ENCODE measurements around the gene PTPRD. TPM values are rescaled to one million over a fixed set of nuclear protein-coding genes. Genes with fewer than 3 reads are reported as not detected.

PTPRD gene
- total and polyA plus RNA-seq, 2 donors (not counting 1 experiment from before 2014, with no cell fraction given), result not detected

GRCh38 chr9:9122230-9122875 lies 1490.4 kb downstream of the PTPRD start:
- no peak overlapping the region for H2AFZ ChIP-seq (ENCODE audit: insufficient read depth, low read depth, low read length, poor library complexity, severe bottlenecking)
- WGBS (ENCODE audit: insufficient coverage), result 80% methylated on average over 1 of the region's 3 CpGs
- no peaks in the 10 kb centered on the region for H3K36me3 ChIP-seq (replicated peaks in 1 of 2; ENCODE audit: control extremely low read depth in 1 of 2, control insufficient read depth in 1 of 2, extremely low read depth in 1 of 2, insufficient read depth in 2 of 2, low read length in 1 of 2)
- no peak overlapping the region for H3K4me2 ChIP-seq (replicated peaks; ENCODE audit: low read depth, low read length, poor library complexity, severe bottlenecking)
- H3K27ac ChIP-seq (ENCODE audit: low read length in 2 of 2), result no peak overlapping the region
- H3K9ac ChIP-seq (ENCODE audit: low read length), result no peak overlapping the region
- DNase-seq (no peak), ATAC-seq (ENCODE audit: low read depth) (no peak)
- CTCF ChIA-PET, result no interaction called here
- no peak overlapping the region for H3K4me3 Mint-ChIP-seq
- no peaks in the 10 kb centered on the region for H3K27me3 ChIP-seq (replicated peaks in 1 of 4; ENCODE audit: control extremely low read depth in 1 of 4, control insufficient read depth in 3 of 4, insufficient read depth in 4 of 4, low read length in 3 of 4)
- no peaks in the 10 kb centered on the region for H4K20me1 ChIP-seq (ENCODE audit: control insufficient read depth, insufficient read depth, low read length, poor library complexity, severe bottlenecking)
- H3K79me2 ChIP-seq (ENCODE audit: control insufficient read depth, insufficient read depth, low read length), result no peaks in the 10 kb centered on the region
- no peaks in the 10 kb centered on the region for H3K4me1 ChIP-seq (ENCODE audit: control insufficient read depth in 2 of 2, insufficient read depth in 2 of 2, low read length in 2 of 2)
- no peak overlapping the region for H3K27ac Mint-ChIP-seq
- intact Hi-C loops (cut with micrococcal nuclease), result no loop called here
- TF ChIP-seq EZH2 (IDR thresholded peaks at IDR 0.05; ENCODE audit: borderline replicate concordance, insufficient read depth, low read depth, low read length, poor library complexity, severe bottlenecking) (no peak), CTCF (IDR thresholded peaks at IDR 0.05) (no peak)
- no peaks in the 10 kb centered on the region for H3K9me3 Mint-ChIP-seq (ENCODE audit: insufficient read depth)
- H3K27me3 Mint-ChIP-seq, result no peaks in the 10 kb centered on the region
- POLR2A ChIA-PET, result no interaction called here
- no peaks in the 10 kb centered on the region for H3K9me3 ChIP-seq (ENCODE audit: control extremely low read depth in 1 of 3, control insufficient read depth in 2 of 3, insufficient read depth in 1 of 3, low read length in 2 of 3)
- H3K4me3 ChIP-seq (ENCODE audit: control extremely low read depth in 1 of 5, extremely low read depth in 1 of 5, insufficient read depth in 1 of 5, low read depth in 2 of 5, low read length in 4 of 5), result no peak overlapping the region
- no peaks in the 10 kb centered on the region for H3K4me1 Mint-ChIP-seq

GRCh38 chr9:9117866-9118265 lies 1494.9 kb downstream of the PTPRD start:
- intact Hi-C loops (cut with micrococcal nuclease), result no loop called here
- ATAC-seq (ENCODE audit: low read depth) (no peak), DNase-seq (no peak)
- TF ChIP-seq CTCF (IDR thresholded peaks at IDR 0.05) (no peak), EZH2 (IDR thresholded peaks at IDR 0.05; ENCODE audit: borderline replicate concordance, insufficient read depth, low read depth, low read length, poor library complexity, severe bottlenecking) (no peak)
- Histone ChIP-seq H3K36me3 (replicated peaks in 1 of 2; ENCODE audit: control extremely low read depth in 1 of 2, control insufficient read depth in 1 of 2, extremely low read depth in 1 of 2, insufficient read depth in 2 of 2, low read length in 1 of 2) (no peaks in the 10 kb centered on the region), H3K27me3 (replicated peaks in 1 of 4; ENCODE audit: control extremely low read depth in 1 of 4, control insufficient read depth in 3 of 4, insufficient read depth in 4 of 4, low read length in 3 of 4) (no peaks in the 10 kb centered on the region), H3K79me2 (ENCODE audit: control insufficient read depth, insufficient read depth, low read length) (no peaks in the 10 kb centered on the region), H3K9ac (ENCODE audit: low read length) (no peak overlapping the region), H2AFZ (ENCODE audit: insufficient read depth, low read depth, low read length, poor library complexity, severe bottlenecking) (no peak overlapping the region), H3K27ac (ENCODE audit: low read length in 2 of 2) (no peak overlapping the region), H3K9me3 (ENCODE audit: control extremely low read depth in 1 of 3, control insufficient read depth in 2 of 3, insufficient read depth in 1 of 3, low read length in 2 of 3) (no peaks in the 10 kb centered on the region), H3K4me1 (ENCODE audit: control insufficient read depth in 2 of 2, insufficient read depth in 2 of 2, low read length in 2 of 2) (no peaks in the 10 kb centered on the region), H3K4me2 (replicated peaks; ENCODE audit: low read depth, low read length, poor library complexity, severe bottlenecking) (no peak overlapping the region), H4K20me1 (ENCODE audit: control insufficient read depth, insufficient read depth, low read length, poor library complexity, severe bottlenecking) (no peaks in the 10 kb centered on the region), H3K4me3 (ENCODE audit: control extremely low read depth in 1 of 5, extremely low read depth in 1 of 5, insufficient read depth in 1 of 5, low read depth in 2 of 5, low read length in 4 of 5) (no peak overlapping the region)
- ChIA-PET CTCF (no interaction called here), POLR2A (no interaction called here)
- Mint-ChIP-seq H3K9me3 (ENCODE audit: insufficient read depth) (no peaks in the 10 kb centered on the region), H3K27me3 (no peaks in the 10 kb centered on the region), H3K4me3 (no peak overlapping the region), H3K27ac (no peak overlapping the region), H3K4me1 (no peaks in the 10 kb centered on the region)
- 83% methylated on average over 1 of the region's 2 CpGs for WGBS (ENCODE audit: insufficient coverage)

Measured in B cell (primary cell).